HG02588 (cell line): Measurements from ENCODE around the gene RALGDS.

Experiments
- ATAC-seq: cut with Tn5 transposase; IDR thresholded peaks from one replicate; pipeline ENCODE4 v1.9.1; 2021; ENCODE audit warnings: mild to moderate bottlenecking, moderate library complexity; ENCODE audit not compliant: unreplicated experiment

The RALGDS gene

DNA sequence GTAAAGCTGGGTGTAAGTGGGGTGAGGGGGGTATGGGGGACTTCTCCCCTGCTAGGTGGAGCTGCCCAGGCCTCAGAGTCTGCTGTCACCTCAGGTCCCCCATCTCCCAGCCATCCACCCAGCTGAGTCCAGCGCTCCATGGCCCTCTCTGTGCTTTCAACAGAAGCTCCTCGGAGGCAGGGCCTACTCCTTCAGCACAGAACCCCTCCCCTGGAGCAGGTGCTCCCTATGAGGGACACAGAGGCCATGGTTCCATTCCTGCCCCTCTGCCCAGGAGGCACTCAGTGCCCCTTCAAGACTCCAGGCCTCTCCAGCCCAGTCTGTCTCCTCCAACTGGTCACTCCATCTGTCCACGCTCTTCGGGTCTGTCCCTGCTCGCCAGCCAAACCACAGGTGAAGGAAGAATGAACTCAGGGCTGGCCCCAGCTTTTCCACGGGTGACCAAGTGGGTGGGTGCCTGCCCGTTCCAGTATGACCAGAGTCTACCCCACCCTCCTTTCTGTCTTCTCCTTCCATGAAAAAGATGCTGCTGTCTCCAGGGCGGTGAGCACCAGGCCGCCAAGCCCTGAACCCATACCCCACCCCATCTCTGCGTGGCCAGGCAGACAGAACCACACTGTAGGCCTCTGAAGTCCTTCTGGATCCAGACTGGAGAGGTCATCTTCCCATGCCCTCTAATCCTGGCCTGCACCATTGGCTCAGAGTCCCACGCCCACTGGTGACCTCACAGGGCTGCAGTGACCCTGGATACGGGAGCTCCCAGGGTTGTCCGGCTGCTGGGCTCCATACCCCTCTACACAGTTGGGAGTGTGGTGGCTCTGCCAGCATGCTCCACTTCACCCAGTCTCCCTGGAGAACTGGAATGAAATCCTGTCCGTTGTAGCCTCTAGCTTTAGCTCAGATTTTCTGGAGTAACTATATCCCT, 30.8 kb upstream of the RALGDS start:
- no peak for ATAC-seq

DNA sequence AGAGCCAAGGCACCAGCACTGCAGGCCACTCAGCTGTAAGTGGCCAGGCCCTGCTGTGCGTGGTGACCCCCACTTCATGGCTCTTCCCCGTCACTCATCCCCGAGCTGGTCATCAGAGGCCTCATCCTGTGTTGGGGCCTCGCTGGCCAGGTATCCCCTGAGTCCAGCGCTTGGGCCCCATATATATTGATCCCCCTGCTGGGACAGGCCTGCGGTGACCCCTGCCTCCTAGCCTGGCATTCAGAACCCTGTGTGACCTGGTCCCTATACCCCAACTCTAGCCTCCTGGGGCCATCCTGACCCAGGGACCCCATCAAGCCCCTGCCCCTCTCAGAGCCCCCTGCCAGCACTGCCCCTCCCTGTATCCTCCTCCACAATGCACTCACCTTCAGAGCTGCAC, 30.0 kb upstream of the RALGDS start:
- ATAC-seq, result no peak

- ATAC-seq, result peak; percentile 66
These were observed 28.3 kb upstream of the RALGDS start for GRCh38 chr9:133149130-133150015.

DNA sequence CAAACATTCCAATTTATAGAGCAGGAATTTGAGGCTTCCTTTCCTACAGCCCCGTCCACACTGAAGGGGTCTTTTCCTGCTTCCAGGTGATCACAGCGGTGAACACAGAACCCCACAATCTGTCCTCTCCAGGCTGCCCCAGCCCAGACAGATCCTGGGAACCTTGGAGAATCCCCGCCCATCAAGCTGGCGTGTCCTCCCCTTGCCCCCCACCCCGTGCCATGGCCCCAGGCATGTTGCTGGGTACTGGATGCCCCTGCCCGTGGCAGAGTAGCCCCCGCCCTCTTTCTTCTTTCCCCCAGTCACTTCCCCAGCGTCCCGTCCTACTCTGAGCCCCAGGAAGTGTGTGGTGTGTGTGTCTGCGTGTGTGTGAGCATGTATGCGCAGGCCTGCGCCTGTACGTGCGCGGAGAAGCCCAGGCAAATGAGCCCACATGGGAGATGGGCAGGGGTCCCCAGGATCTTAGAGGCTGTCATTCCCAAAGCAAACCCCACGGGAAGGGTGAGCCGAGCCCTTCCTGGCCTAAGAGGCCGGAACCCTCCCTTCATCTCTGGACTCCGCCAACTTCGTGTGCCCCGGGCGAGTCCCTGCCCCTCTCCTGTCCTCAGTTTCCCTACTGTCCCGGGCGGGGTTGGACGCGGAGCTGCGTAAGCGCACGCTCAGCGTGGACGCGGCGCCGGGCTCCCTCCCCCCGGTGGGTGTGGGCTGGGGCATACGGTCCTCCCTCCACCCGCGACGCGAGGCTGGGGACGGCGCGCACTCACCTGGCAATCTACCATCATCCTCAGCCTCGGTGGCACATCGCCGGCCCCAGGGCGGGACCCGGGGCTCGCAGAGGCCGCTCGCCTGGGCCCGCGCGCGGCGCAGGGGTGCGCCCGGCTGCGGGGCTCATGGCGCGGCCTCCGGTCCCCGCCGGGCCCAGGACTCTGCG, 27.4 kb upstream of the RALGDS start:
- peak; percentile 18 for ATAC-seq

DNA sequence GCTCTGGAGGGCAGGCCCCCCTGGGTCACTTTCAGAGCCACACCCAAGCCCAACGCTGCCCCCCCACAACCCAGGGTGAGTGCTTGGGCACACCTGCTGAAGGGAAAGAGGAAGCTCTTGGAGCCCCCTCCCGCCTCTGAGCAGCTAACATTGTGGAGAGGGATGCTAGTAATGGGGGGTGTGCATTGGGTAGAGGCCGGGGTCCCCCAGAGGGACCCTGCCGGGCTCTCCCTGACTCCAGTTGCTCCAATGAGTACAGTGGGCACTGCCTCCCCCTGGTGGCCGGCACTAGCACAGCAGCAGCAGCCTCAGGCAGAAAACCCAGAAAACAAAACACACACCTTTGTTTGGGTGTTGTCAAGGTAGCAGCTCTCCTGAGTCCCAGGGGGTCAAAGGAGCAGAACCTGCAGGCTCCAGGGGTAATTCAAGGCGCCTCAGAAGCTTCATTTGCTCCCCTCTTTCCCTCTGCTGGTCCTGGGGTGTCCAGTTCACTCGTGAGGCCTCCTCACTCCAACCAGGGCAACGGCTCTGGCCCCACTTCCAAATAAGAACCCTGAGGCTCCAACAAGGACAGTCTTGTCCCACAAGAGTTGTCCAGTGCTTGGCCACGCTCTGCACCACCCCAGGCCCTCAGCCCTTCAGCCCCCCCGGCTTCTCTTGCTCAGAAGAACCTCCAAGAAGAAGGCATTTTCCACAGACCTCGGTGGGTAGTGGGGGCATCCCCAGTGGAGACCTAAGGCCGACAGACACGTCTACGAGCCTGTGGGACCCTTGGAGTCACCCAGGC, 26.6 kb upstream of the RALGDS start:
- ATAC-seq, result no peak

DNA sequence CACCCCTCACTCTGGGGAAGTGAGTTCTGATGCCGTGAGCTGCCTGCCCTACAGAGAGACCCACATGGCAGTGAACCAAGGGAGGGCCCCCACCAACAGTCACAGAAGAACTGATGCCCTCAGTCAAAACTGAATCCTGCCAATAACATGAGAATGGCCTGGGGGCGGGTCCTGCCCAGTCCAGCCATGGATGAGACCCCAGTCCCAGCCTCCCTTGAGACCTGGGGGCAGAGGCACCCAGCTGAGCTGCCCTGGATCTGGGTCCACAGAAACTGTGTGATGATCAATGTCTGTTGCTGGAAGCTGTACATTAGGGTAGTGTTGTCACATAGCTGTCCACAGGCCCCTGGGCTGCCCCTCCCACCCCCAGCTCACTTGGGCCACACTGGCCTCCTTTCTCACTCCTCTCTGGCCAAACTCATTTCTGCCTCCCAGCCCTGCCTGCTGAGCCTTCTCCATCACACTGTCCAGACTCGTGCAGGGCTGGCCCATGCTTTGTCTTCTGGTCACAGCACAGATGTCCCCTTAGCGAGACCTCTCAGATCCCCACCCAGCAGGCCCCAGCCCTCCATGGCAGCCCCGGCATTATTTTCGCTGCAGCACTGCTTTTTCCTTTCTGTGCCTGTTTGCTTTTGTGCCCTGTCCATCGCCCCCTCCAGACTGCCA, 25.8 kb upstream of the RALGDS start:
- no peak for ATAC-seq

GRCh38 chr9:133144904-133145851, 24.1 kb upstream of the RALGDS start:
- no peak for ATAC-seq

DNA sequence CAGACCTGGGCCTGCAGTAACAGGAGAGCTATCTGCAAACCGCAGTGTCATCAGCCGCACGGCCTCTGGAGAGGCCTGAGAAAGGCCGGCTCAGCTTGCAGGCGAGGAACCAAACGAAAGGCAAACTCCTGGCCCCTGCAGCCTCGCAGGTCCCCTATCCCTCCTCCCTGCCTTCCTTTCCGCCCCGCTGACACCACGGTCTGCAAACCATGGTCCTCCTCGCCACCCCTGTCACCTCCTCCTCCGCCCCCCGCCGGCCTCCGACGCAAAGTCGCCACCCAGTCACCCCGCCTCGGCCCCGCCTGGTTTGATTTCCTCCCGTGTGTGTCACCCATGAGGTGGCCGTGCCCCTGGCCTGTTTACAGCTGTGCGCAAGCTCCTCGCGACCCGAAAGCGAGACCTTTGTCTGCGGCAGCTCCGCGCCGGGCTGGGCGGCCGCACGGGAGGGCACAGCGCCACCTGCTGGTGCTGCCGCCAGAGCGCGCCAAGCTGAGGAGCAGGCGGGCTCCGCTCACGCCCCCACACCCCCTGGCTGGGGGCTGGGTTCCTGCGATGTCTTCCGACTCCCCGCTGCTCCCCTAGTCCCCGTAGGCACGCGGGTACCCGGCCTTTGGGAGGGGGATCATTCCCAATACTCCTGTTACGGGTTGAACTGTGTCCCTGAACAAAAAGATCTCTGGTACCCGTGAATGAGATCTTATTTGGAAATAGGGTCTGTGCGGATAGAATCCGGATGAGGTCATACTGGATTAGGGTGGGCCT, 23.3 kb upstream of the RALGDS start:
- no peak for ATAC-seq

GRCh38 chr9:133143639-133144141, 22.6 kb upstream of the RALGDS start:
- no peak for ATAC-seq

GRCh38 chr9:133142684-133143622, 21.9 kb upstream of the RALGDS start:
- no peak for ATAC-seq

- no peak for ATAC-seq
These were observed 21.0 kb upstream of the RALGDS start for GRCh38 chr9:133141833-133142595.

GRCh38 chr9:133140606-133141005, 19.6 kb upstream of the RALGDS start:
- ATAC-seq, result no peak

GRCh38 chr9:133140174-133140505, 19.1 kb upstream of the RALGDS start:
- no peak for ATAC-seq

- ATAC-seq, result no peak
These were observed 18.5 kb upstream of the RALGDS start for GRCh38 chr9:133139246-133140173.
